Tibial nerve (tissue), 4 donors: ENCODE data around the gene SMAD7. TPM values are rescaled to one million over a fixed set of nuclear protein-coding genes. Genes with fewer than 3 reads are reported as not detected.

Experiments
- DNase-seq, 2 donors: peaks; one replicate each; pipeline ENCODE4 v3.0.0-alpha.2; 2019; ENCODE audit warnings: low spot score in 2 of 2
- H3K27ac ChIP-seq, 4 donors: fragments of 200-600 bp; sonication (generic) in 3 of 4; one replicate each; pipeline ENCODE4 v1.5.1; 2017 to 2019; ENCODE audit warnings: mild to moderate bottlenecking in 1 of 4
- H3K27me3 ChIP-seq, 2 donors: fragments of 200-600 bp; sonication (generic) in 1 of 2; one replicate each; pipeline versions ENCODE4 v1.5.1 to v1.6.0; 2017 to 2019
- H3K36me3 ChIP-seq, 3 donors: fragments of 200-600 bp; sonication (generic); one replicate each; pipeline ENCODE4 v1.5.1; 2018 to 2019
- H3K4me1 ChIP-seq, 4 donors: fragments of 200-600 bp; sonication (generic) in 3 of 4; one replicate each; pipeline ENCODE4 v1.5.1; 2017 to 2019
- H3K4me3 ChIP-seq, 4 donors: fragments of 200-600 bp; sonication (generic) in 3 of 4; one replicate each; pipeline ENCODE4 v1.5.1; 2017 to 2019; ENCODE audit warnings: mild to moderate bottlenecking in 1 of 4, moderate library complexity in 1 of 4
- H3K9me3 ChIP-seq, 4 donors: fragments of 200-600 bp; sonication (generic) in 3 of 4; one replicate each; pipeline ENCODE4 v1.5.1; 2017 to 2019
- EP300 ChIP-seq, 2 donors: sonication (generic); formaldehyde crosslinking; IDR thresholded peaks; one replicate each; pipeline ENCODE4 v1.6.1; 2017; ENCODE audit warnings: antibody characterized with exemption in 2 of 2, mild to moderate bottlenecking in 1 of 2
- POLR2A ChIP-seq, 2 donors: fragments of 450-650 bp; IDR thresholded peaks; one replicate each; pipeline ENCODE4 v1.6.1; 2017; ENCODE audit warnings: antibody characterized with exemption in 2 of 2, mild to moderate bottlenecking in 2 of 2, moderate library complexity in 2 of 2
- WGBS, 2 donors: methylation state at CpG; one replicate each; pipeline ENCODE4 v1.1.5; 2018; 5-methylcytosine and 5-hydroxymethylcytosine counted together
- total RNA-seq, 4 donors: library from RNA; depleted of rRNA; stranded (reverse); fragments of >200 nt; gene quantifications; one replicate each; pipeline ENCODE4 v1.1.0, GENCODE V29; 2016
- TF ChIP-seq, protein P1 (sequence below), 5 experiments: fragments of 200-600 bp in 3 of 5; fragments of 450-650 bp in 2 of 5; sonication (generic) in 3 of 5; IDR thresholded peaks; one replicate each; pipeline ENCODE4 v1.5.1; 2016 to 2019; ENCODE audit warnings: antibody characterized with exemption in 5 of 5, mild to moderate bottlenecking in 3 of 5, moderate library complexity in 2 of 5

Gene SMAD7
- total RNA-seq, 4 donors from 2014 or later: 34.3 to 56.8 (median 35.6) TPM

DNA sequence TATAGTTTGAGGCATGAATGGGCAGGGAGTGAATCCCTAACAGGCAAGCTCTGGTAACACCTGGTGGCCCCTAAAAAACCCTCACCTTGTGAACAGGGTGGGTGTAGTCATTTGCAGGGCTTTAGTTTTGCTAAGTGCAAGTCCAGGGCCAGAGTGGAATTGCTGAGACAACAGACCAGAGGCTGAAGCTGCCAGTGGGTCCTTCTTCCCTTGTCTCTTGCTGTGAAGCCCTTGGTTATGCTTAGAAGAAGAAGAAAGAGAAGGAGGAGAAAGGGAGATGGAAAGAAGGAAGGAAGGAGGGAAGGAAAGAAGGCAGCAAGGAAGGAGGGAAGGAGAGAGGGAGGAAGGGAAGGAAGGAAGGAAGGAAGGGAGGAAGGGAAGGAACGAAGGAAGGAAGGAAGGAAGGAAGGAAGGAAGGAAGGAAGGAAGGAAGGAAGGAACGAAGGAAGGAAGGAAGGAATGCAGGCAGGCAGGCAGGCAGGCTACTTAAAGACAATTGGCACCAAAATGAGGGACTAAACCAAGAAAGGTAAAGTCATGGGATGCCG, 45.8 kb downstream of the SMAD7 start:
- no peaks in the 10 kb centered on the region for H3K36me3 ChIP-seq
- DNase-seq: no peak
- H3K27ac ChIP-seq: no peak overlapping the region
- peaks cover 0 to 15% (median 0%) of the 10 kb centered on the region in 4 donors for H3K9me3 ChIP-seq
- H3K4me3 ChIP-seq: no peak overlapping the region
- H3K4me1 ChIP-seq: peaks cover 0 to 21% (median 16%) of the 10 kb centered on the region in 4 donors
- no peaks in the 10 kb centered on the region for H3K27me3 ChIP-seq
- 91 to 94% methylated on average over 3 of the region's 3 CpGs for WGBS, 2 donors
- TF ChIP-seq POLR2A (IDR thresholded peaks at IDR 0.05) (no peak), EP300 (IDR thresholded peaks at IDR 0.05) (no peak)
- TF ChIP-seq, protein P1, sequence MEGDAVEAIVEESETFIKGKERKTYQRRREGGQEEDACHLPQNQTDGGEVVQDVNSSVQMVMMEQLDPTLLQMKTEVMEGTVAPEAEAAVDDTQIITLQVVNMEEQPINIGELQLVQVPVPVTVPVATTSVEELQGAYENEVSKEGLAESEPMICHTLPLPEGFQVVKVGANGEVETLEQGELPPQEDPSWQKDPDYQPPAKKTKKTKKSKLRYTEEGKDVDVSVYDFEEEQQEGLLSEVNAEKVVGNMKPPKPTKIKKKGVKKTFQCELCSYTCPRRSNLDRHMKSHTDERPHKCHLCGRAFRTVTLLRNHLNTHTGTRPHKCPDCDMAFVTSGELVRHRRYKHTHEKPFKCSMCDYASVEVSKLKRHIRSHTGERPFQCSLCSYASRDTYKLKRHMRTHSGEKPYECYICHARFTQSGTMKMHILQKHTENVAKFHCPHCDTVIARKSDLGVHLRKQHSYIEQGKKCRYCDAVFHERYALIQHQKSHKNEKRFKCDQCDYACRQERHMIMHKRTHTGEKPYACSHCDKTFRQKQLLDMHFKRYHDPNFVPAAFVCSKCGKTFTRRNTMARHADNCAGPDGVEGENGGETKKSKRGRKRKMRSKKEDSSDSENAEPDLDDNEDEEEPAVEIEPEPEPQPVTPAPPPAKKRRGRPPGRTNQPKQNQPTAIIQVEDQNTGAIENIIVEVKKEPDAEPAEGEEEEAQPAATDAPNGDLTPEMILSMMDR (IDR thresholded peaks at IDR 0.05): no peak

DNA sequence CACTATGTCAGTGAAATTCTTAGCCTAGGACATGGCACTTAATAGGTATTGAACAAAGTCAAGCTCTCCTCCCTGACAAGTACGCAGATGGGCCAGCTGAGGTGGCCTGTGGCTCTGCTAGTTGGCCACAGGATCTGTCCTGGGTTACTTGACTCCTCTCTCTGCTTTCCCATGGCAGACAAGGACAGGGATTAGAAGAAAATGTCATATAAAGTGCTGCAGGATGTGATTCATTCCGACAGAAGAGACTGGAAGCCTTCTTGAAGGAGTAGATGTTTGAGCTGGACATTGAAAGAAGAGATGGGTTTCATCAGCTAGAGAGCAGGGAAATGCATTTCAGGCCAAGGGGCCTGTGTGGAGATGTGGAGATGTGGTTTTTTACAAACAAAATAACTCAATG, 46.7 kb downstream of the SMAD7 start:
- DNase-seq: no peak
- Histone ChIP-seq H3K27me3 (no peaks in the 10 kb centered on the region), H3K27ac (peak overlapping the region in 1 of 4 donors; percentile 71), H3K9me3 (peaks cover 0 to 15% (median 0%) of the 10 kb centered on the region in 4 donors), H3K4me3 (no peak overlapping the region), H3K36me3 (no peaks in the 10 kb centered on the region), H3K4me1 (peaks cover 0 to 21% (median 16%) of the 10 kb centered on the region in 4 donors)
- 97% methylated on average over 2 of the region's 2 CpGs for WGBS, 2 donors
- TF ChIP-seq, protein P1 (IDR thresholded peaks at IDR 0.05): no peak
- no peak for TF ChIP-seq POLR2A (IDR thresholded peaks at IDR 0.05)
- TF ChIP-seq EP300 (IDR thresholded peaks at IDR 0.05): no peak

DNA sequence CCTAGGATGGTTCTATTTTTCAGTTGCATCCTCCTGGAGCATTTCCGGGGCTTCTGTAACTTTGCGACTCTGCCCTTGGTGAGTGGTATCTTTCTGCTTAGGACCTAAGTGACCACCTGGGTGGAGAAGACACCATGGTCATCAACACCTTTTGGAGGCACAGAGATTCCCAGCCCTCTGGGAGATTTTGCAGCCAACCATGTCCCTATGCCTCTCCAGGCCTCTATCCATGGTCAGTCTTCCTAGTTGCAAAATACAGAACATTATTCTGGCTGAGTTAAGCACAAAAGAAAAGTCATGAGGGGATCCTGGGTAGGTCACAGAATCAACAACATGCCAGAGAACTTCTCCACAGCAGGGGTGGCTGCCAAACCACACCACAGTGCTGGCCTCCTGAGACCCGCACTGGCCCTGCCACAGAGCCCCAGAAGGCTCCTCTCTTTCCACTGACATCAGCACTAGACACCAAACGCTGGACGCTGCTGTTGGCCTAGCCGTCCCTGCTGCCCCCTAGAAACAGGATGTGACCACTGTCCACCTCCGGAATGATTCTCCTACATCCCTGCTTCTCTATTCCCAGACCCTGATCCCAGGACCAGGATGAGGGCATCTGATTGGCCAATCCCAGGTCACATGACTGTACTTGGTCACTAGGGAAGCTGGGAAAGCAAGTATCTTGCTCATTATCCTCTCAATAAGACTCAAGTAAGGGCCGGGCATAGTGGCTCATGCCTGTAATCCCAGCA, 47.7 kb downstream of the SMAD7 start:
- Histone ChIP-seq H3K4me1 (peaks cover 0 to 21% (median 16%) of the 10 kb centered on the region in 4 donors), H3K27me3 (no peaks in the 10 kb centered on the region), H3K9me3 (peaks cover 0 to 15% (median 0%) of the 10 kb centered on the region in 4 donors), H3K36me3 (no peaks in the 10 kb centered on the region), H3K4me3 (no peak overlapping the region), H3K27ac (peak overlapping the region in 3 of 4 donors; percentile 62 to 76 (median 71))
- TF ChIP-seq, protein P1 (IDR thresholded peaks at IDR 0.05): no peak
- TF ChIP-seq POLR2A (IDR thresholded peaks at IDR 0.05) (no peak), EP300 (IDR thresholded peaks at IDR 0.05) (peak in 1 of 2 donors; percentile 59)
- 69 to 83% methylated on average over 8 of the region's 8 CpGs for WGBS, 2 donors
- peak; percentile 42 to 76 for DNase-seq

DNA sequence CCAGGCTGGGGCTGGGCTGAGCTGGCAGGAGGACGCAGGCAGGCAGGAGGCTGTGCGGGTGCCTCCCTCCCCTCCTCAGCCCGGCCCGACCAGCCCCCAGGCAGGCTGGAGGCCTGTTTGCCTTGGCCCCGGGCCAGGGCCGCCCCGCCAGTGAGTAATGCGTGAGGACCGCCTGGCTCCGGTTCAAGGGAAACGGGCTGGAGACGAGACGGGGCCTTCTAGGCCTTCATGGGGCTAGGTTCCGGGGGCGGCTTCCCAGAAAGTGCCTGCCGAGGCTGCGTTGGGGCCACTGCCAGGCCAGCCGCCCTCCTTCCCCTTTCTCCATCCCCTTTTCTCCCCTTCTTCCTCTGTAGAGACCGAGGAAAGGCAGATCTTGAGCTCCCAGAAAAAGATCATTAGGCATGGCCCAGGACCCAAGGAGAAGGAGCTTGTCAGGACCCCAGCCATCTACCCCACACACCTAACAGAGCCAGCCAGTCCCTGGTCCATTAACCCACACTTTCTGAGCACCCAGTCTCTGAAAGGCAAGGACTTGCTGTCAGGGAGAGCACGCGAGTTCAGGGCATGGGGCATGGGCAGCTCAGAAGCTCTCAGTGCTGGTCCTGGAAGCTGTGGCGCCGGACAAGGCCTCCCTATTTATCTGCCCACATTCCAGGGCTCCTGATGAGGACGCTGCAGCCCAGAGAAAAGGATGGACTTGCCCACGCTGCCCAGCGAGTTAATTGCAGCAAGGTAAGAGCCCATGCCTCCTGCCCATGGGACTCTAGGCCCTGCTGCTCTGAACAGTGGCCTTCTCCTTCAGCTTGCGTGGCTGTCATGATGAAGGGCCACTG, 48.5 kb downstream of the SMAD7 start:
- Histone ChIP-seq H3K27ac (peak overlapping the region in 3 of 4 donors; percentile 62 to 76 (median 71)), H3K4me3 (peak overlapping the region in 1 of 4 donors; percentile 17), H3K27me3 (no peaks in the 10 kb centered on the region), H3K36me3 (no peaks in the 10 kb centered on the region), H3K4me1 (peaks cover 0 to 27% (median 17%) of the 10 kb centered on the region in 4 donors), H3K9me3 (peaks cover 0 to 15% (median 0%) of the 10 kb centered on the region in 4 donors)
- no peak for TF ChIP-seq POLR2A (IDR thresholded peaks at IDR 0.05)
- TF ChIP-seq, protein P1 (IDR thresholded peaks at IDR 0.05): no peak
- peak in 1 of 2 donors; percentile 65 for TF ChIP-seq EP300 (IDR thresholded peaks at IDR 0.05)
- 45 to 52% methylated on average over 14 to 22 of the region's 27 CpGs for WGBS, 2 donors
- peak; percentile 56 to 66 for DNase-seq
